Skeletal muscle tissue (tissue), 4 donors: ENCODE results near the gene LRP8. TPM values are rescaled to one million over a fixed set of nuclear protein-coding genes. Genes with fewer than 3 reads are reported as not detected.
"Not testable (repeated sequence)": the region's sequence is repeated elsewhere in the genome, so short reads cannot be mapped to it uniquely, and the experiment has no call there.

ENCODE experiments used
- H3K27ac ChIP-seq: one replicate; pipeline ENCODE4 v1.7.0; 2013; ENCODE audit warnings: mild to moderate bottlenecking, low read depth, low read length, inconsistent platforms
- H3K27me3 ChIP-seq, 3 donors: one replicate each; pipeline ENCODE4 v1.7.0; 2013; ENCODE audit warnings: low read length in 3 of 3; ENCODE audit not compliant: control insufficient read depth in 3 of 3, insufficient read depth in 3 of 3
- H3K36me3 ChIP-seq, 3 donors: one replicate each; pipeline ENCODE4 v1.7.0; 2013; ENCODE audit warnings: low read length in 3 of 3; ENCODE audit not compliant: control insufficient read depth in 3 of 3, insufficient read depth in 3 of 3
- H3K4me1 ChIP-seq, 3 donors: one replicate each; pipeline ENCODE4 v1.7.0; 2013; ENCODE audit warnings: low read length in 3 of 3, mild to moderate bottlenecking in 3 of 3; ENCODE audit not compliant: control insufficient read depth in 3 of 3, insufficient read depth in 3 of 3
- H3K4me3 ChIP-seq, 3 donors: one replicate each; pipeline ENCODE4 v1.7.0; 2013; ENCODE audit warnings: low read length in 3 of 3
- H3K9ac ChIP-seq, 3 donors: one replicate each; pipeline ENCODE4 v1.7.0; 2013; ENCODE audit warnings: low read length in 3 of 3, mild to moderate bottlenecking in 3 of 3, moderate library complexity in 2 of 3, low read depth in 1 of 3
- H3K9me3 ChIP-seq, 3 donors: one replicate each; pipeline ENCODE4 v1.7.0; 2013; ENCODE audit warnings: low read length in 3 of 3; ENCODE audit not compliant: control insufficient read depth in 3 of 3
- total RNA-seq: library from RNA; depleted of rRNA; stranded (reverse); fragments of >200 nt; gene quantifications from one replicate; pipeline ENCODE4 v1.2.3, GENCODE V29; 2014
- donor health status: Osteomylitis.

Gene LRP8
- total RNA-seq, 1 donor from 2014 or later = 1.6 TPM

GRCh38 chr1:53210352-53210751, 117.5 kb downstream of the LRP8 start:
- Histone ChIP-seq H3K27ac (no peak overlapping the region), H3K4me3 (no peak overlapping the region), H3K27me3 (no peaks in the 10 kb centered on the region), H3K4me1 (no peaks in the 10 kb centered on the region), H3K9ac (no peak overlapping the region), H3K9me3 (peaks cover 0 to 2% (median 0%) of the 10 kb centered on the region in 3 donors), H3K36me3 (peaks cover 40 to 73% (median 65%) of the 10 kb centered on the region in 3 donors)

GRCh38 chr1:53207726-53208125, 120.1 kb downstream of the LRP8 start:
- H3K9ac ChIP-seq = no peak overlapping the region
- no peak overlapping the region for H3K27ac ChIP-seq
- no peak overlapping the region for H3K4me3 ChIP-seq
- H3K4me1 ChIP-seq = no peaks in the 10 kb centered on the region
- no peaks in the 10 kb centered on the region for H3K27me3 ChIP-seq
- H3K9me3 ChIP-seq = peaks cover 0 to 2% (median 0%) of the 10 kb centered on the region in 3 donors
- H3K36me3 ChIP-seq = peaks cover 38 to 72% (median 61%) of the 10 kb centered on the region in 3 donors

- Histone ChIP-seq H3K27ac (no peak overlapping the region), H3K36me3 (peaks cover 39 to 73% (median 65%) of the 10 kb centered on the region in 3 donors), H3K9me3 (peaks cover 0 to 2% (median 0%) of the 10 kb centered on the region in 3 donors), H3K27me3 (no peaks in the 10 kb centered on the region), H3K9ac (no peak overlapping the region), H3K4me3 (no peak overlapping the region), H3K4me1 (no peaks in the 10 kb centered on the region)
Measured at GRCh38 chr1:53206735-53207379, 121.0 kb downstream of the LRP8 start.

GRCh38 chr1:53206083-53206685, 121.7 kb downstream of the LRP8 start:
- not testable (repeated sequence) for H3K9ac ChIP-seq, H3K9me3 ChIP-seq, H3K4me3 ChIP-seq, H3K27ac ChIP-seq, H3K27me3 ChIP-seq, H3K4me1 ChIP-seq
- peaks cover 38 to 73% (median 65%) of the 10 kb centered on the region in 3 donors for H3K36me3 ChIP-seq

GRCh38 chr1:53205496-53205895, 122.4 kb downstream of the LRP8 start:
- H3K9me3 ChIP-seq, H3K27me3 ChIP-seq: not testable (repeated sequence)
- peaks cover 31 to 66% (median 63%) of the 10 kb centered on the region in 3 donors for H3K36me3 ChIP-seq

GRCh38 chr1:53203466-53203865, 124.4 kb downstream of the LRP8 start:
- Histone ChIP-seq H3K36me3 (peaks cover 18 to 51% (median 47%) of the 10 kb centered on the region in 3 donors), H3K4me3 (no peak overlapping the region), H3K27ac (no peak overlapping the region), H3K9ac (no peak overlapping the region), H3K4me1 (peaks cover 3 to 6% (median 4%) of the 10 kb centered on the region in 3 donors), H3K9me3 (peaks cover 0 to 2% (median 0%) of the 10 kb centered on the region in 3 donors), H3K27me3 (no peaks in the 10 kb centered on the region)

More at GRCh38 chr1:53205496-53205895, 122.4 kb downstream of the LRP8 start:
- H3K9ac ChIP-seq, H3K4me3 ChIP-seq, H3K27ac ChIP-seq, H3K4me1 ChIP-seq: not testable (repeated sequence)

- Histone ChIP-seq H3K27ac (peak overlapping the region; percentile 97), H3K4me1 (peaks cover 26 to 30% (median 28%) of the 10 kb centered on the region in 3 donors), H3K27me3 (no peaks in the 10 kb centered on the region), H3K4me3 (peak overlapping the region; percentile 0 to 83 (median 38)), H3K9ac (peak overlapping the region; percentile 51 to 95 (median 85)), H3K9me3 (no peaks in the 10 kb centered on the region), H3K36me3 (peaks cover 9 to 22% (median 15%) of the 10 kb centered on the region in 3 donors)
Measured at GRCh38 chr1:53198241-53198651, 129.6 kb downstream of the LRP8 start.

GRCh38 chr1:53197291-53198200, 130.3 kb downstream of the LRP8 start:
- Histone ChIP-seq H3K27ac (peak overlapping the region; percentile 97), H3K4me1 (peaks cover 26 to 30% (median 28%) of the 10 kb centered on the region in 3 donors), H3K9me3 (no peaks in the 10 kb centered on the region), H3K9ac (peak overlapping the region; percentile 85 to 95 (median 94)), H3K27me3 (no peaks in the 10 kb centered on the region), H3K4me3 (peak overlapping the region; percentile 83 to 89 (median 87)), H3K36me3 (peaks cover 3 to 15% (median 8%) of the 10 kb centered on the region in 3 donors)

GRCh38 chr1:53196485-53197290, 131.2 kb downstream of the LRP8 start, which contains the start of gene CPT2:
Gene CPT2, plus strand, starts transcription at chr1:53196824. Its CDS starts 120 bp downstream, at chr1:53196944.
- H3K4me1 ChIP-seq = peaks cover 26 to 30% (median 28%) of the 10 kb centered on the region in 3 donors
- no peaks in the 10 kb centered on the region for H3K27me3 ChIP-seq
- H3K9ac ChIP-seq = peak within 1 kb of the TSS; percentile 85 to 95 (median 94)
- H3K9me3 ChIP-seq = no peaks in the 10 kb centered on the region
- H3K4me3 ChIP-seq = peak within 1 kb of the TSS; percentile 83 to 89 (median 87)
- H3K27ac ChIP-seq = peak within 1 kb of the TSS; percentile 97
- peaks cover 0 to 7% (median 0%) of the 10 kb centered on the region in 3 donors for H3K36me3 ChIP-seq
